ENCODE results near the gene TBX19.

GRCh38 chr1:168348146-168348709, 67.6 kb downstream of the TBX19 start:
- TF ChIP-seq CTCF (IDR thresholded peaks at IDR 0.05; ENCODE audit: low read depth, low read length) (no peak), POLR2A (IDR thresholded peaks at IDR 0.05; ENCODE audit: extremely low read depth, insufficient read length) (no peak)
